WTC11 (cell line): Measurements from ENCODE around the gene IFNGR1. TPM values are rescaled to one million over a fixed set of nuclear protein-coding genes. Genes with fewer than 3 reads are reported as not detected.

Source experiments
- ATAC-seq: fragments of 200-7000 bp; cut with Tn5 transposase; 2 replicates; pipeline ENCODE4 v1.10.0; 2021; ENCODE audit warnings: mild to moderate bottlenecking, moderate library complexity
- CTCF ChIA-PET: fragments of 300-600 bp; sonication (Branson Sonifier 250); formaldehyde crosslinking; loops from one replicate; lab custom pipeline; 2021; ENCODE audit warnings: antibody characterized with exemption; lab: Charles Lee
- POLR2A ChIA-PET: fragments of 350-600 bp; sonication (Branson Sonifier 250); formaldehyde crosslinking; loops from one replicate; lab custom pipeline; 2021; ENCODE audit warnings: antibody characterized with exemption; lab: Charles Lee
- DNase-seq: peaks from one replicate; pipeline ENCODE4 v3.0.0; 2021; ENCODE audit warnings: low spot score
- H3K27ac Mint-ChIP-seq: 2 replicates; pipeline ENCODE4 v1.8.0; 2021; ENCODE audit warnings: mixed read lengths
- H3K27me3 Mint-ChIP-seq: 2 replicates; pipeline ENCODE4 v1.8.0; 2021; ENCODE audit warnings: low read depth, mild to moderate bottlenecking, moderate library complexity, mixed read lengths
- H3K36me3 Mint-ChIP-seq: 2 replicates; pipeline ENCODE4 v1.8.0; 2021; ENCODE audit warnings: mixed read lengths
- H3K4me1 Mint-ChIP-seq: 2 replicates; pipeline ENCODE4 v1.8.0; 2022; ENCODE audit warnings: mixed read lengths
- H3K4me3 Mint-ChIP-seq: 2 replicates; pipeline ENCODE4 v1.8.0; 2021; ENCODE audit warnings: mild to moderate bottlenecking, moderate library complexity, mixed read lengths
- H3K9me3 Mint-ChIP-seq: 2 replicates; pipeline ENCODE4 v1.8.0; 2021; ENCODE audit warnings: mixed read lengths
- CBFB ChIP-seq: sonication (generic); formaldehyde crosslinking; IDR thresholded peaks from 2 replicates; pipeline ENCODE4 v1.8.1; 2022; ENCODE audit warnings: mild to moderate bottlenecking, low read depth, missing genetic modification reagents
- ELF4 ChIP-seq: sonication (generic); formaldehyde crosslinking; IDR thresholded peaks from 2 replicates; pipeline ENCODE4 v1.8.1; 2022; ENCODE audit warnings: low read depth, mild to moderate bottlenecking, moderate library complexity, missing genetic modification reagents
- ERG ChIP-seq: fragments of 250-450 bp; sonication (Bioruptor Pico); IDR thresholded peaks from 2 replicates; pipeline ENCODE4 v1.8.0; 2021; ENCODE audit warnings: mild to moderate bottlenecking
- ETV6 ChIP-seq: sonication (generic); formaldehyde crosslinking; IDR thresholded peaks from 2 replicates; pipeline ENCODE4 v1.8.1; 2022; ENCODE audit warnings: mild to moderate bottlenecking, missing genetic modification reagents
- FOXJ3 ChIP-seq: sonication (generic); formaldehyde crosslinking; IDR thresholded peaks from 2 replicates; pipeline ENCODE4 v1.9.0; 2021; ENCODE audit warnings: missing genetic modification reagents, mild to moderate bottlenecking, borderline replicate concordance
- GABPB1 ChIP-seq: sonication (generic); formaldehyde crosslinking; IDR thresholded peaks from 2 replicates; pipeline ENCODE4 v1.8.1; 2023; ENCODE audit warnings: mild to moderate bottlenecking, missing genetic modification reagents
- GTF2I ChIP-seq: fragments of 250-450 bp; sonication (Bioruptor Pico); conservative IDR thresholded peaks from 2 replicates; pipeline ENCODE4 v1.4.0; 2021; ENCODE audit warnings: mild to moderate bottlenecking
- MXD4 ChIP-seq: fragments of 250-450 bp; sonication (Bioruptor Pico); IDR thresholded peaks from 2 replicates; pipeline ENCODE4 v1.8.0; 2021; ENCODE audit warnings: mild to moderate bottlenecking, moderate library complexity, borderline replicate concordance
- NFATC4 ChIP-seq: fragments of 250-450 bp; sonication (Bioruptor Pico); IDR thresholded peaks from 2 replicates; pipeline ENCODE4 v1.9.0; 2021; ENCODE audit warnings: mild to moderate bottlenecking
- NFYB ChIP-seq: sonication (generic); formaldehyde crosslinking; conservative IDR thresholded peaks from 2 replicates; pipeline ENCODE4 v1.8.0; 2022; ENCODE audit warnings: low read depth, missing genetic modification reagents
- NR1H2 ChIP-seq: sonication (generic); formaldehyde crosslinking; IDR thresholded peaks from 2 replicates; pipeline ENCODE4 v1.9.0; 2021; ENCODE audit warnings: mild to moderate bottlenecking, moderate library complexity, missing genetic modification reagents
- NR3C1 ChIP-seq: sonication (generic); formaldehyde crosslinking; conservative IDR thresholded peaks from 2 replicates; pipeline ENCODE4 v1.8.1; 2023; ENCODE audit warnings: low read depth, mild to moderate bottlenecking, missing genetic modification reagents
- PREB ChIP-seq: sonication (generic); formaldehyde crosslinking; IDR thresholded peaks from 2 replicates; pipeline ENCODE4 v1.8.1; 2022; ENCODE audit warnings: mild to moderate bottlenecking, missing genetic modification reagents, moderate library complexity, borderline replicate concordance
- PRRX2 ChIP-seq: fragments of 250-450 bp; sonication (Bioruptor Pico); IDR thresholded peaks from 2 replicates; pipeline ENCODE4 v1.8.0; 2021; ENCODE audit warnings: mild to moderate bottlenecking
- RORB ChIP-seq: fragments of 250-450 bp; sonication (Bioruptor Pico); IDR thresholded peaks from 2 replicates; pipeline ENCODE4 v1.9.0; 2021; ENCODE audit warnings: mild to moderate bottlenecking
- ZBTB21 ChIP-seq: sonication (generic); formaldehyde crosslinking; IDR thresholded peaks from 2 replicates; pipeline ENCODE4 v1.8.1; 2023; ENCODE audit warnings: mild to moderate bottlenecking, missing genetic modification reagents, borderline replicate concordance
- ZNF263 ChIP-seq: sonication (generic); formaldehyde crosslinking; IDR thresholded peaks from 2 replicates; pipeline ENCODE4 v1.8.1; 2022; ENCODE audit warnings: low read depth, mild to moderate bottlenecking, moderate library complexity, missing genetic modification reagents
- ZNF396 ChIP-seq: fragments of 250-450 bp; sonication (Bioruptor Pico); IDR thresholded peaks from 2 replicates; pipeline ENCODE4 v1.8.0; 2021; ENCODE audit warnings: mild to moderate bottlenecking, moderate library complexity, borderline replicate concordance
- ZNF416 ChIP-seq: fragments of 250-450 bp; sonication (Bioruptor Pico); IDR thresholded peaks from 2 replicates; pipeline ENCODE4 v1.9.0; 2021; ENCODE audit warnings: mild to moderate bottlenecking, inconsistent platforms
- ZNF423 ChIP-seq: fragments of 250-450 bp; sonication (Bioruptor Pico); IDR thresholded peaks from 2 replicates; pipeline ENCODE4 v2.1.2; 2022; ENCODE audit warnings: mild to moderate bottlenecking, moderate library complexity
- total RNA-seq: library from RNA; stranded (reverse); gene quantifications from 3 replicates; pipeline ENCODE4 v1.2.3, GENCODE V29; 2021
- TF ChIP-seq, protein P1 (sequence below): fragments of 250-450 bp; sonication (Bioruptor Pico); IDR thresholded peaks from 2 replicates; pipeline ENCODE4 v2.1.2; 2022; ENCODE audit warnings: mild to moderate bottlenecking, moderate library complexity
- TF ChIP-seq, protein P2 (sequence below): sonication (generic); formaldehyde crosslinking; IDR thresholded peaks from 2 replicates; pipeline ENCODE4 v1.8.0; 2022; ENCODE audit warnings: mild to moderate bottlenecking, missing genetic modification reagents
- TF ChIP-seq, protein P3 (sequence below): sonication (generic); formaldehyde crosslinking; IDR thresholded peaks from 2 replicates; pipeline ENCODE4 v1.8.0; 2022; ENCODE audit warnings: missing genetic modification reagents
- TF ChIP-seq, protein P4 (sequence below): fragments of 250-450 bp; sonication (Bioruptor Pico); IDR thresholded peaks from 2 replicates; pipeline ENCODE4 v1.9.0; 2021; ENCODE audit warnings: mild to moderate bottlenecking

IFNGR1 gene
- total RNA-seq, 1 experiment from 2014 or later, result 17.6 TPM

DNA sequence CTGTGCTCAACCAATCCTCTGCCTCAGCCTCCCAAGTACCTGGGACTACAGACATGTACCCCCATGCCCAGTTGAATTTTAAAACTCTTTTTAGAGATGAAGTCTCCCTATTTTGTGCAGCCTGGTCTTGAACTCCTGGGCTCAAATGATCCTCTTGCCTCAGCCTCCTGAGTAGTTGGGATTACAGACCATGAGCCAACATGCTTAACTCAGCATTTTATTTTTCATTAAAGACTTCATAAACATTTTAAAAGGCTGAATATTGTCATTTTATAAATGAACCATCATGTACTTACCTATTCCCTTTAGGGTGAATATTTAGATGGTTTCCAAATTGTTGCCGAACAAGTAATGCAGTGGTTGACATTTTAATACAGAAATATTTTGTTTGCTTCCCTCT, 16.5 kb upstream of the IFNGR1 start:
- ChIA-PET CTCF (no interaction called here), POLR2A (no interaction called here)
- TF ChIP-seq, protein P1, sequence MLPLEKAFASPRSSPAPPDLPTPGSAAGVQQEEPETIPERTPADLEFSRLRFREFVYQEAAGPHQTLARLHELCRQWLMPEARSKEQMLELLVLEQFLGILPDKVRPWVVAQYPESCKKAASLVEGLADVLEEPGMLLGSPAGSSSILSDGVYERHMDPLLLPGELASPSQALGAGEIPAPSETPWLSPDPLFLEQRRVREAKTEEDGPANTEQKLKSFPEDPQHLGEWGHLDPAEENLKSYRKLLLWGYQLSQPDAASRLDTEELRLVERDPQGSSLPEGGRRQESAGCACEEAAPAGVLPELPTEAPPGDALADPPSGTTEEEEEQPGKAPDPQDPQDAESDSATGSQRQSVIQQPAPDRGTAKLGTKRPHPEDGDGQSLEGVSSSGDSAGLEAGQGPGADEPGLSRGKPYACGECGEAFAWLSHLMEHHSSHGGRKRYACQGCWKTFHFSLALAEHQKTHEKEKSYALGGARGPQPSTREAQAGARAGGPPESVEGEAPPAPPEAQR (CRISPR knock-in tag), result no peak
- TF ChIP-seq FOXJ3 (CRISPR knock-in tag) (no peak), PRRX2 (no peak), GTF2I (CRISPR knock-in tag) (no peak), GABPB1 (no peak), ERG (CRISPR knock-in tag) (no peak), ELF4 (CRISPR knock-in tag) (no peak), ZBTB21 (CRISPR knock-in tag) (no peak), ZNF423 (CRISPR knock-in tag) (no peak), CBFB (CRISPR knock-in tag) (no peak), RORB (CRISPR knock-in tag) (no peak)
- TF ChIP-seq, protein P2, sequence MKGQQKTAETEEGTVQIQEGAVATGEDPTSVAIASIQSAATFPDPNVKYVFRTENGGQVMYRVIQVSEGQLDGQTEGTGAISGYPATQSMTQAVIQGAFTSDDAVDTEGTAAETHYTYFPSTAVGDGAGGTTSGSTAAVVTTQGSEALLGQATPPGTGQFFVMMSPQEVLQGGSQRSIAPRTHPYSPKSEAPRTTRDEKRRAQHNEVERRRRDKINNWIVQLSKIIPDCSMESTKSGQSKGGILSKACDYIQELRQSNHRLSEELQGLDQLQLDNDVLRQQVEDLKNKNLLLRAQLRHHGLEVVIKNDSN (CRISPR knock-in tag), result no peak
- TF ChIP-seq, protein P3, sequence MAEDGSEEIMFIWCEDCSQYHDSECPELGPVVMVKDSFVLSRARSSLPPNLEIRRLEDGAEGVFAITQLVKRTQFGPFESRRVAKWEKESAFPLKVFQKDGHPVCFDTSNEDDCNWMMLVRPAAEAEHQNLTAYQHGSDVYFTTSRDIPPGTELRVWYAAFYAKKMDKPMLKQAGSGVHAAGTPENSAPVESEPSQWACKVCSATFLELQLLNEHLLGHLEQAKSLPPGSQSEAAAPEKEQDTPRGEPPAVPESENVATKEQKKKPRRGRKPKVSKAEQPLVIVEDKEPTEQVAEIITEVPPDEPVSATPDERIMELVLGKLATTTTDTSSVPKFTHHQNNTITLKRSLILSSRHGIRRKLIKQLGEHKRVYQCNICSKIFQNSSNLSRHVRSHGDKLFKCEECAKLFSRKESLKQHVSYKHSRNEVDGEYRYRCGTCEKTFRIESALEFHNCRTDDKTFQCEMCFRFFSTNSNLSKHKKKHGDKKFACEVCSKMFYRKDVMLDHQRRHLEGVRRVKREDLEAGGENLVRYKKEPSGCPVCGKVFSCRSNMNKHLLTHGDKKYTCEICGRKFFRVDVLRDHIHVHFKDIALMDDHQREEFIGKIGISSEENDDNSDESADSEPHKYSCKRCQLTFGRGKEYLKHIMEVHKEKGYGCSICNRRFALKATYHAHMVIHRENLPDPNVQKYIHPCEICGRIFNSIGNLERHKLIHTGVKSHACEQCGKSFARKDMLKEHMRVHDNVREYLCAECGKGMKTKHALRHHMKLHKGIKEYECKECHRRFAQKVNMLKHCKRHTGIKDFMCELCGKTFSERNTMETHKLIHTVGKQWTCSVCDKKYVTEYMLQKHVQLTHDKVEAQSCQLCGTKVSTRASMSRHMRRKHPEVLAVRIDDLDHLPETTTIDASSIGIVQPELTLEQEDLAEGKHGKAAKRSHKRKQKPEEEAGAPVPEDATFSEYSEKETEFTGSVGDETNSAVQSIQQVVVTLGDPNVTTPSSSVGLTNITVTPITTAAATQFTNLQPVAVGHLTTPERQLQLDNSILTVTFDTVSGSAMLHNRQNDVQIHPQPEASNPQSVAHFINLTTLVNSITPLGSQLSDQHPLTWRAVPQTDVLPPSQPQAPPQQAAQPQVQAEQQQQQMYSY (CRISPR knock-in tag), result no peak
- TF ChIP-seq, protein P4, sequence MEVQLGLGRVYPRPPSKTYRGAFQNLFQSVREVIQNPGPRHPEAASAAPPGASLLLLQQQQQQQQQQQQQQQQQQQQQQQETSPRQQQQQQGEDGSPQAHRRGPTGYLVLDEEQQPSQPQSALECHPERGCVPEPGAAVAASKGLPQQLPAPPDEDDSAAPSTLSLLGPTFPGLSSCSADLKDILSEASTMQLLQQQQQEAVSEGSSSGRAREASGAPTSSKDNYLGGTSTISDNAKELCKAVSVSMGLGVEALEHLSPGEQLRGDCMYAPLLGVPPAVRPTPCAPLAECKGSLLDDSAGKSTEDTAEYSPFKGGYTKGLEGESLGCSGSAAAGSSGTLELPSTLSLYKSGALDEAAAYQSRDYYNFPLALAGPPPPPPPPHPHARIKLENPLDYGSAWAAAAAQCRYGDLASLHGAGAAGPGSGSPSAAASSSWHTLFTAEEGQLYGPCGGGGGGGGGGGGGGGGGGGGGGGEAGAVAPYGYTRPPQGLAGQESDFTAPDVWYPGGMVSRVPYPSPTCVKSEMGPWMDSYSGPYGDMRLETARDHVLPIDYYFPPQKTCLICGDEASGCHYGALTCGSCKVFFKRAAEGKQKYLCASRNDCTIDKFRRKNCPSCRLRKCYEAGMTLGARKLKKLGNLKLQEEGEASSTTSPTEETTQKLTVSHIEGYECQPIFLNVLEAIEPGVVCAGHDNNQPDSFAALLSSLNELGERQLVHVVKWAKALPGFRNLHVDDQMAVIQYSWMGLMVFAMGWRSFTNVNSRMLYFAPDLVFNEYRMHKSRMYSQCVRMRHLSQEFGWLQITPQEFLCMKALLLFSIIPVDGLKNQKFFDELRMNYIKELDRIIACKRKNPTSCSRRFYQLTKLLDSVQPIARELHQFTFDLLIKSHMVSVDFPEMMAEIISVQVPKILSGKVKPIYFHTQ, result no peak
- no peak for DNase-seq
- no peak overlapping the region for H3K27ac Mint-ChIP-seq
- peaks cover 25% of the 10 kb centered on the region for H3K9me3 Mint-ChIP-seq
- no peak for ATAC-seq
- peaks cover 3% of the 10 kb centered on the region; the same call in 1 of the 2 replicates for H3K36me3 Mint-ChIP-seq
- peaks cover 9% of the 10 kb centered on the region; the same call in 1 of the 2 replicates for H3K4me1 Mint-ChIP-seq
- H3K4me3 Mint-ChIP-seq, result no peak overlapping the region
- no peaks in the 10 kb centered on the region for H3K27me3 Mint-ChIP-seq

- ATAC-seq (no peak), DNase-seq (no peak)
- H3K9me3 Mint-ChIP-seq, result peaks cover 25% of the 10 kb centered on the region
- H3K4me1 Mint-ChIP-seq, result peaks cover 9% of the 10 kb centered on the region; the same call in 1 of the 2 replicates
- H3K27ac Mint-ChIP-seq, result 0 out of 2 replicates have a peak overlapping the region, but pooled peaks have one; percentile 63
- peaks cover 3% of the 10 kb centered on the region; the same call in 1 of the 2 replicates for H3K36me3 Mint-ChIP-seq
- H3K27me3 Mint-ChIP-seq, result no peaks in the 10 kb centered on the region
- CTCF ChIA-PET, result no interaction called here
- no peak overlapping the region for H3K4me3 Mint-ChIP-seq
- POLR2A ChIA-PET, result no interaction called here
- TF ChIP-seq ZNF396, result no peak
- no peak for TF ChIP-seq NR3C1
- no peak for TF ChIP-seq GABPB1
- TF ChIP-seq MXD4 (CRISPR knock-in tag), result no peak
- no peak for TF ChIP-seq ETV6 (CRISPR knock-in tag)
- TF ChIP-seq PREB (CRISPR knock-in tag), result no peak
- no peak for TF ChIP-seq NR1H2 (CRISPR knock-in tag)
- no peak for TF ChIP-seq ZNF423 (CRISPR knock-in tag)
- no peak for TF ChIP-seq ZNF416 (CRISPR knock-in tag)
- no peak for TF ChIP-seq NFATC4 (CRISPR knock-in tag)
- no peak for TF ChIP-seq ZNF263 (CRISPR knock-in tag)
- no peak for TF ChIP-seq NFYB (CRISPR knock-in tag)
- TF ChIP-seq ELF4 (CRISPR knock-in tag), result no peak
These were observed 15.0 kb upstream of the IFNGR1 start for GRCh38 chr6:137233911-137234863.
